ENCODE results near the gene TMEM190. TPM values are rescaled to one million over a fixed set of nuclear protein-coding genes. Genes with fewer than 3 reads are reported as not detected.

The TMEM190 gene
- total RNA-seq, 1 donor from 2014 or later = not detected

DNA sequence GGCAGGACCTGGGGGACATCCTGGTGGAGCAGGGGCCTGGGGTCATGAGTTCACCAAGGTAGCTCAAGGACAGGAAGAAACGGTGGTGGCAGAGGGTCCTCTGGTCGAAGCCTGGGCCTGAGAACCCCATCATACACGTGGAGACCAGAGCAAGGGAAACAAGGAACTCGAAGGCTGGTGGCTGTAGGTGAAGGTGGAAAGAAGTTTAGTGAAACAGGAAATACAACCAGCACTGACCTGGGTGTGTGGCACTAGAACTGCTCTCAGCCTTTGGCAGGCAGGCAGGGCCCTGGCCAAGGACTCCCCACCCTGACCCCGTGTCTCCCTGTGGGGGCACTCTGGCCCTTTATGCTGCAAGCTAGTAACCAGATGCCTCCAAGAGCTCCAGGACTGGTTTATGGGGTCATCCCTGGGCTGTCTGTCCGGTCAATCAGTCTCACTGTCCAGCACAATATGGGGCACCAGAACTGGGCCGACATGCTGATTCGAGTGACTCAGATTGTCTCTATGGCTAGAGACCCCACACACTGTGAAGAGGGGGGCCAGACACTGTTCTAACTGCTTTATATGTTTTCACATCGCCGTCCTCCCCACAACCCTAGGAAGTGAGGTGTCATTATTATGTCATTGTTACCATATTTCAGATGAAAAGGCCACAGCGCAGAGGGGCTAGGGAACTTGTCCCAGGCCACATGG, 25.9 kb upstream of the TMEM190 start:
- DNase-seq (no peak), ATAC-seq (no peak)
- no peak overlapping the region for H3K27ac ChIP-seq
- intact Hi-C loops (cut with DNase I) = no loop called here
- TF ChIP-seq, protein P1, sequence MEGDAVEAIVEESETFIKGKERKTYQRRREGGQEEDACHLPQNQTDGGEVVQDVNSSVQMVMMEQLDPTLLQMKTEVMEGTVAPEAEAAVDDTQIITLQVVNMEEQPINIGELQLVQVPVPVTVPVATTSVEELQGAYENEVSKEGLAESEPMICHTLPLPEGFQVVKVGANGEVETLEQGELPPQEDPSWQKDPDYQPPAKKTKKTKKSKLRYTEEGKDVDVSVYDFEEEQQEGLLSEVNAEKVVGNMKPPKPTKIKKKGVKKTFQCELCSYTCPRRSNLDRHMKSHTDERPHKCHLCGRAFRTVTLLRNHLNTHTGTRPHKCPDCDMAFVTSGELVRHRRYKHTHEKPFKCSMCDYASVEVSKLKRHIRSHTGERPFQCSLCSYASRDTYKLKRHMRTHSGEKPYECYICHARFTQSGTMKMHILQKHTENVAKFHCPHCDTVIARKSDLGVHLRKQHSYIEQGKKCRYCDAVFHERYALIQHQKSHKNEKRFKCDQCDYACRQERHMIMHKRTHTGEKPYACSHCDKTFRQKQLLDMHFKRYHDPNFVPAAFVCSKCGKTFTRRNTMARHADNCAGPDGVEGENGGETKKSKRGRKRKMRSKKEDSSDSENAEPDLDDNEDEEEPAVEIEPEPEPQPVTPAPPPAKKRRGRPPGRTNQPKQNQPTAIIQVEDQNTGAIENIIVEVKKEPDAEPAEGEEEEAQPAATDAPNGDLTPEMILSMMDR (IDR thresholded peaks at IDR 0.05) = no peak
- H3K4me1 ChIP-seq = peaks cover 14% of the 10 kb centered on the region
- peaks cover 40% of the 10 kb centered on the region for H3K27me3 ChIP-seq
- no peak overlapping the region for H3K4me3 ChIP-seq
- no peaks in the 10 kb centered on the region for H3K36me3 ChIP-seq
- H3K9me3 ChIP-seq = no peaks in the 10 kb centered on the region

DNA sequence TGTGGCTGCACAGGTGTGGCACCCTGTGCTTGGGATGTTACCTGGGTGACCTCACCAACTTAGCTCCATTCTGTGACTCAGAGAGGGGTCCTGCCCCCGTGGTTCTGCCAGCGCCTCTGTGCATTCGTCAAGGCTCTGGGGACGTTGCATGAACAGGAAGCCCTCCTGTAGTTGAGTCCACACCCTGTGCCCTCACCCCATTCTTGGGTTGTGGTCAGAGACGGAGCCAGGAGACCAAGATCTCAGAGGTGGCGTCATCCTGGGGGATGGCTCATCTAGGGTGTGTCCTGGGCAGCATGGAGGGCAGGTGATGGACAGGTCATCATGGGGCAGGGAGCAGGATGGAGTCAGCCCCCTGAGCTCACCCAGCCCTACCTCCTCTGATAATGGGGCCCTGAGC, 24.6 kb upstream of the TMEM190 start:
- DNase-seq (no peak), ATAC-seq (no peak)
- Histone ChIP-seq H3K4me3 (no peak overlapping the region), H3K36me3 (no peaks in the 10 kb centered on the region), H3K27me3 (peaks cover 40% of the 10 kb centered on the region), H3K9me3 (no peaks in the 10 kb centered on the region), H3K4me1 (peaks cover 14% of the 10 kb centered on the region), H3K27ac (no peak overlapping the region)
- intact Hi-C loops (cut with DNase I) = no loop called here
- TF ChIP-seq, protein P1 (IDR thresholded peaks at IDR 0.05) = no peak

DNA sequence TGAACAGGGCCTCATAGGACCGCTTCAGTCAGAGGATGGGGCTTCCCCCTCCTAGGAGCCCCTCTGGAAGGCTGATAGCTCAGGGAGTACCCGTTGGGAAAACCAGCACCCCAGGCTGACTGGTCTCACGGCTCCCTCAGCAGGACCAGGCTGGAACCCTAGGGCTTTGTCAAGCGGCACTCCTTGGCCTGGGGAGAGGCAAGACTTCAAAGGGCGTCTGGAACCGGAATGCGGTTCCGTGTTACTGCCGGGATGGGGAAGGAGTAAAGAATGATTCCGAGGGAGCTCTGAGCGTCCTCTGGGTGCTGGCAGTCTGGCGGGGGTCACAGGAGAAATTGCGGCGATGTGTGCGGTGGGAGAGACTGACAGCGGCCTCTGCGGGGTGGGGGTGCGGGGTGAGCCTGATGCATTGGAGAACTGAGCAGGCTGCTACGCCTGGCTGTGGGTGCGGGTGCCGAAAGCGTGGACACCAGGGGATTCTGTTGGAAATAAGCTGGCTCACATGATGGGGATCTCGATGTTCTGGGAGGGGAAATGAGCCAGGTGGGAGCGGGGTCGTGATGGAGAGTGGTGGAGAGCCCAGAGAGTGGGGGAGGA, 24.0 kb upstream of the TMEM190 start:
- ATAC-seq (no peak), DNase-seq (no peak)
- Histone ChIP-seq H3K27ac (no peak overlapping the region), H3K4me3 (no peak overlapping the region), H3K9me3 (no peaks in the 10 kb centered on the region), H3K36me3 (no peaks in the 10 kb centered on the region), H3K27me3 (peaks cover 40% of the 10 kb centered on the region), H3K4me1 (peaks cover 14% of the 10 kb centered on the region)
- TF ChIP-seq, protein P1 (IDR thresholded peaks at IDR 0.05) = no peak
- intact Hi-C loops (cut with DNase I) = no loop called here

DNA sequence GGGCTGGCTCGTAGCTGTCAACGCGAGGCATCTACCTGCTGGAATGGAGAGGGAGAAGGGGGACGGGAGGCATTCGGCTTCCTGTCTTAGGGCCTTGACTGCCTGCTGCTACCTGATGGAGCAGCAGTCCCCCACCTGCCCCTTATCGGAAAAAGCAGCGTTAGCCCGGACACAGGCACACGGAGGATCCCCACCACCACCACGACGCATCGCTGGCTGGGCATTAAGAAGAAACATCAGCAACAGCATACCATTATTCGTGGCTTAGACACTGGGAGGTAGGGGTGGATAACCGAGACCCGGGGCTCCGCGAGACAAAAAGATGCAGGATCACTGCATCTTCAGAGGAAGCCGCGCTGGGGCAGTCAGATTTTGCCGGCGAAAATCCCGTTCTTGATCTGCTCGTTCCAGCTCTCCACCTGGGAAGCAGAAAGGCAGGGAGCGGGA, 23.2 kb upstream of the TMEM190 start:
- H3K4me3 ChIP-seq = peak overlapping the region; percentile 46
- ATAC-seq (no peak), DNase-seq (no peak)
- TF ChIP-seq, protein P1 (IDR thresholded peaks at IDR 0.05) = no peak
- H3K4me1 ChIP-seq = peaks cover 14% of the 10 kb centered on the region
- H3K27me3 ChIP-seq = peaks cover 40% of the 10 kb centered on the region
- intact Hi-C loops (cut with DNase I) = no loop called here
- H3K36me3 ChIP-seq = no peaks in the 10 kb centered on the region
- no peaks in the 10 kb centered on the region for H3K9me3 ChIP-seq
- H3K27ac ChIP-seq = no peak overlapping the region

DNA sequence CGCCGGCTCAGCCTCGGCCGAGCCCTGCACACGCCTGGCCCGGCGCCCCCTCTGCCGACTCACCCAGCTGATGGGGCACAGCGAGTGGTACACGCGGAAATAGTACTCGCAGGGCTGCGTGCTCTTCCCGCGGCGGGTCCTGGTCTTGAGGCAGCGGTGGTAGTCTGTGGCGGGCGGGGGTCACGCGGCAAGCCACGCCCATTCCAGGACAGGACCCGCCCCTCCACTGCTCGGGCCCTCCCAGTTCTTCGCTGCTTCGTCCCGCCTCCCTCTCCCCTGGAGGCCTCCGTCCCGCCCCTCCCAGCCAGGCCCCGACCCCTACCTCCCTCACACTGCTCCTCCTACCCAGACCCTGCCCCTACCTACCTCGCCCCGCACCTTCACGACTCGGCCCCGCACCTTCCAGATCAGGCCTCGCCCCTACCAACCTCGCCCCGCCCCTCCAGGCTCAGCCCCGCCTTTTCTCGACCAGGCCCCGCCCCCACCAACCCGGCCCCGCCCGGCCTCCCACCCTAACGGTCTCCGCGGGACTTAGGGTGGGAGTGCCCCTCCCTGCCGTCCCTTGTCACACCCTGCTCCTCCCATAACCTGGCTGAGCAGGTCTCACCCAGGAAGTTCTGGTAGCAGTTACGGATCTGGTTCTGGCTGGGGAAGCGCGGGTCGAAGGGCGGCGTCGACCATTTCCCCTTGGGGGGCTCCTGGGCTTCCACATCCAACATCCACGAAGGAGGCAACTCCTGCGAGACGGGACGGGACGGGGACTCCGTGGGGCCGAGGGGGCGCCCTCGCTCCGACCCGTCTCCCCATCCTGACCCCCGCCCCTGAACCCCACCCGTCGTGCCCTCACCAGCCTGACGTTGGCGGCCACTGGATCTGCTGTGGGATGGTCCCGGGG, 22.6 kb upstream of the TMEM190 start:
- H3K27ac ChIP-seq = no peak overlapping the region
- TF ChIP-seq, protein P1 (IDR thresholded peaks at IDR 0.05) = no peak
- ATAC-seq = peak; percentile 91
- H3K9me3 ChIP-seq = no peaks in the 10 kb centered on the region
- peak; percentile 86 for DNase-seq
- peaks cover 40% of the 10 kb centered on the region for H3K27me3 ChIP-seq
- peak overlapping the region; percentile 46 for H3K4me3 ChIP-seq
- H3K36me3 ChIP-seq = no peaks in the 10 kb centered on the region
- H3K4me1 ChIP-seq = peaks cover 14% of the 10 kb centered on the region
- intact Hi-C loops (cut with DNase I) = no loop called here

Measured in upper lobe of right lung (tissue), 1 donor.